Neural progenitor cell (in vitro differentiated cells): ENCODE measurements around the gene GBP4. TPM values are rescaled to one million over a fixed set of nuclear protein-coding genes. Genes with fewer than 3 reads are reported as not detected.

Source experiments
- DNase-seq: peaks from one replicate; pipeline ENCODE4 v3.0.0-alpha.2; 2016; ENCODE audit warnings: low spot score
- H2AFZ ChIP-seq: fragments of 200-600 bp; sonication (generic); replicated peaks from 2 replicates; pipeline ENCODE4 v1.6.1; 2016; ENCODE audit warnings: antibody characterized with exemption
- H3F3A ChIP-seq: fragments of 200-600 bp; sonication (generic); 2 replicates; pipeline ENCODE4 v1.6.1; 2016; ENCODE audit warnings: antibody characterized with exemption, low read depth
- H3K27ac ChIP-seq: fragments of 200-600 bp; sonication (generic); 2 replicates; pipeline ENCODE4 v1.5.1; 2016; ENCODE audit warnings: mild to moderate bottlenecking
- H3K27me3 ChIP-seq: fragments of 200-600 bp; sonication (generic); 2 replicates; pipeline ENCODE4 v1.6.1; 2016; ENCODE audit warnings: mild to moderate bottlenecking, moderate library complexity
- H3K36me3 ChIP-seq: fragments of 200-600 bp; sonication (generic); 2 replicates; pipeline ENCODE4 v1.5.1; 2016
- H3K4me1 ChIP-seq: fragments of 200-600 bp; sonication (generic); 2 replicates; pipeline ENCODE4 v1.6.1; 2016; ENCODE audit warnings: mixed run types
- H3K4me2 ChIP-seq: fragments of 200-600 bp; sonication (generic); 2 replicates; pipeline ENCODE4 v1.6.1; 2016
- H3K4me3 ChIP-seq: fragments of 200-600 bp; sonication (generic); 2 replicates; pipeline ENCODE4 v1.5.1; 2016
- H3K79me2 ChIP-seq: fragments of 200-600 bp; sonication (generic); 2 replicates; pipeline ENCODE4 v1.6.1; 2016; ENCODE audit warnings: low read depth
- H3K9ac ChIP-seq: fragments of 200-600 bp; sonication (generic); 2 replicates; pipeline ENCODE4 v1.6.1; 2016
- H3K9me3 ChIP-seq: fragments of 200-600 bp; sonication (generic); 2 replicates; pipeline ENCODE4 v1.5.1; 2016; ENCODE audit warnings: low read depth
- H4K20me1 ChIP-seq: fragments of 200-600 bp; sonication (generic); 2 replicates; pipeline ENCODE4 v1.6.1; 2016; ENCODE audit warnings: low read depth
- H3K27ac Mint-ChIP-seq: 3 replicates; pipeline ENCODE4 v1.8.0; 2021; ENCODE audit warnings: mixed read lengths
- H3K27me3 Mint-ChIP-seq: 2 replicates; pipeline ENCODE4 v1.8.0; 2022; ENCODE audit warnings: low read depth, mild to moderate bottlenecking, inconsistent platforms, moderate library complexity, mixed read lengths; ENCODE audit not compliant: insufficient read depth
- H3K36me3 Mint-ChIP-seq: 3 replicates; pipeline ENCODE4 v1.8.0; 2021; ENCODE audit warnings: mixed read lengths
- H3K4me1 Mint-ChIP-seq: 3 replicates; pipeline ENCODE4 v1.8.0; 2021; ENCODE audit warnings: mixed read lengths
- H3K4me3 Mint-ChIP-seq: 3 replicates; pipeline ENCODE4 v1.8.0; 2021; ENCODE audit warnings: mild to moderate bottlenecking, moderate library complexity, mixed read lengths
- H3K9me3 Mint-ChIP-seq: 3 replicates; pipeline ENCODE4 v1.8.0; 2020; ENCODE audit warnings: mixed read lengths
- EZH2 ChIP-seq: fragments of 200-600 bp; sonication (generic); IDR thresholded peaks from 2 replicates; pipeline ENCODE4 v1.6.1; 2017; ENCODE audit warnings: antibody characterized with exemption, mild to moderate bottlenecking, moderate library complexity
- EZH2phosphoT487 ChIP-seq: fragments of 200-600 bp; sonication (generic); IDR thresholded peaks from 2 replicates; pipeline ENCODE4 v1.6.1; 2017; ENCODE audit warnings: antibody characterized with exemption
- total RNA-seq: library from RNA; depleted of rRNA; stranded (reverse); fragments of >200 nt; gene quantifications from 2 replicates; pipeline ENCODE4 v1.2.3, GENCODE V29; 2015; ENCODE audit warnings: low replicate concordance
- TF ChIP-seq, protein P1 (sequence below): fragments of 200-600 bp; sonication (generic); IDR thresholded peaks from 2 replicates; pipeline ENCODE4 v1.5.1; 2017; ENCODE audit warnings: antibody characterized with exemption, mild to moderate bottlenecking

GBP4 gene
- total RNA-seq, 1 donor from 2014 or later: not detected

GRCh38 chr1:89191314-89191713 lies 7.4 kb downstream of the GBP4 start:
- no peaks in the 10 kb centered on the region for H3K79me2 ChIP-seq
- no peak for DNase-seq
- H3F3A ChIP-seq: no peaks in the 10 kb centered on the region
- no peaks in the 10 kb centered on the region for H3K9me3 Mint-ChIP-seq
- no peak overlapping the region for H3K27ac ChIP-seq
- H3K9me3 ChIP-seq: no peaks in the 10 kb centered on the region
- TF ChIP-seq EZH2: no peak
- TF ChIP-seq, protein P1, sequence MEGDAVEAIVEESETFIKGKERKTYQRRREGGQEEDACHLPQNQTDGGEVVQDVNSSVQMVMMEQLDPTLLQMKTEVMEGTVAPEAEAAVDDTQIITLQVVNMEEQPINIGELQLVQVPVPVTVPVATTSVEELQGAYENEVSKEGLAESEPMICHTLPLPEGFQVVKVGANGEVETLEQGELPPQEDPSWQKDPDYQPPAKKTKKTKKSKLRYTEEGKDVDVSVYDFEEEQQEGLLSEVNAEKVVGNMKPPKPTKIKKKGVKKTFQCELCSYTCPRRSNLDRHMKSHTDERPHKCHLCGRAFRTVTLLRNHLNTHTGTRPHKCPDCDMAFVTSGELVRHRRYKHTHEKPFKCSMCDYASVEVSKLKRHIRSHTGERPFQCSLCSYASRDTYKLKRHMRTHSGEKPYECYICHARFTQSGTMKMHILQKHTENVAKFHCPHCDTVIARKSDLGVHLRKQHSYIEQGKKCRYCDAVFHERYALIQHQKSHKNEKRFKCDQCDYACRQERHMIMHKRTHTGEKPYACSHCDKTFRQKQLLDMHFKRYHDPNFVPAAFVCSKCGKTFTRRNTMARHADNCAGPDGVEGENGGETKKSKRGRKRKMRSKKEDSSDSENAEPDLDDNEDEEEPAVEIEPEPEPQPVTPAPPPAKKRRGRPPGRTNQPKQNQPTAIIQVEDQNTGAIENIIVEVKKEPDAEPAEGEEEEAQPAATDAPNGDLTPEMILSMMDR: no peak
- no peak for TF ChIP-seq EZH2phosphoT487
- peaks cover 6% of the 10 kb centered on the region for H3K4me1 Mint-ChIP-seq
- H4K20me1 ChIP-seq: no peaks in the 10 kb centered on the region
- no peak overlapping the region for H3K27ac Mint-ChIP-seq
- peaks cover 3% of the 10 kb centered on the region for H3K27me3 Mint-ChIP-seq
- no peaks in the 10 kb centered on the region for H3K4me1 ChIP-seq
- H3K36me3 ChIP-seq: no peaks in the 10 kb centered on the region
- no peaks in the 10 kb centered on the region for H3K36me3 Mint-ChIP-seq
- no peak overlapping the region for H3K9ac ChIP-seq
- no peaks in the 10 kb centered on the region for H3K27me3 ChIP-seq
- no peak overlapping the region for H3K4me2 ChIP-seq
- H2AFZ ChIP-seq: peak overlapping the region; percentile 47
- H3K4me3 ChIP-seq: no peak overlapping the region
- no peak overlapping the region for H3K4me3 Mint-ChIP-seq

DNA sequence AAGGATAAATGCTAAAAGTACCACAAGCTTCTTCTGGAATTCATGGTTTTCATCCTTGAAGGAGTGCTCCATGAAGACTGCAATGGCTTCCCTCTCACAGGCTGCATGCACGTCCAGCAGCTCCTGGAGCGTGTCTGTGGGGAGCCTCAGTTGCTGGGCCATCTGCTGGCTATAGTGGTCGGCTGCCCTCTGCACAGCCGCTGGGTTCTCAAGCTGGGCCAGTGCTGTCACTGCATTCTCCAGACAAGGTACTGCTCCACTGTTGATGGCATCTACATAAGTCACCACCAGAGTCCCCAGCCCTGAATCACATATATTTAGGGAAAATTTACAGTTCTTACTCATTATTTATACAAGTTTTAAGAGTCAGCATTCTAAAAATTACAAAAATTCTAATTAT lies 8.7 kb downstream of the GBP4 start:
- no peak overlapping the region for H3K27ac Mint-ChIP-seq
- H3K4me1 ChIP-seq: no peaks in the 10 kb centered on the region
- no peaks in the 10 kb centered on the region for H3K36me3 ChIP-seq
- TF ChIP-seq EZH2phosphoT487 (no peak), EZH2 (no peak)
- TF ChIP-seq, protein P1: no peak
- H3K4me1 Mint-ChIP-seq: peaks cover 6% of the 10 kb centered on the region
- no peak overlapping the region for H3K4me3 Mint-ChIP-seq
- no peaks in the 10 kb centered on the region for H4K20me1 ChIP-seq
- no peak for DNase-seq
- H3F3A ChIP-seq: no peaks in the 10 kb centered on the region
- no peaks in the 10 kb centered on the region for H3K9me3 Mint-ChIP-seq
- H3K9ac ChIP-seq: no peak overlapping the region
- no peaks in the 10 kb centered on the region for H3K79me2 ChIP-seq
- peaks cover 3% of the 10 kb centered on the region for H3K27me3 Mint-ChIP-seq
- no peak overlapping the region for H3K4me3 ChIP-seq
- no peaks in the 10 kb centered on the region for H3K9me3 ChIP-seq
- no peaks in the 10 kb centered on the region for H3K36me3 Mint-ChIP-seq
- H3K27me3 ChIP-seq: no peaks in the 10 kb centered on the region
- no peak overlapping the region for H3K27ac ChIP-seq
- no peak overlapping the region for H2AFZ ChIP-seq
- H3K4me2 ChIP-seq: no peak overlapping the region

DNA sequence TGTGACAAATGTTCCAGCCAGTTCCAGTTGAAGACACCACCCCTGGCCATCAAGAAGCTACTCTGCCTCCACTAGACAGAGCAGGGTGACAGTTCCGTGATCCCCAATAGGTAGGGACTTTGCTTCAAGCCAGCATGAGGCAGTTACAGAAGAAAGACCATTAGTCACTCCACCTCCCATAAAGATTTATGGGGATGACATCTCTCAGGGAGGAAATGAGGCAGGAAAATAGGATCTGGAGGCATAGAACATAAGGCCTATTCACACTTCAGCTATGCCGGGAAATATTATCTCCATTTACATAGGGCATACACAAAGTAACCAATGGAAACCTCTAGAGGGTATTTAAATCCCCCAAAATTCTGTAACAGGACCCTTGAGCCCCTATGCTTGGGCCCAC lies 19.4 kb downstream of the GBP4 start:
- Histone ChIP-seq H2AFZ (no peak overlapping the region), H3F3A (no peaks in the 10 kb centered on the region)
- TF ChIP-seq EZH2: no peak
- TF ChIP-seq, protein P1: no peak
- no peak for TF ChIP-seq EZH2phosphoT487

More for the DNA sequence above, 19.4 kb downstream of the GBP4 start:
- no peaks in the 10 kb centered on the region for H3K27me3 ChIP-seq
- Mint-ChIP-seq H3K27ac (no peak overlapping the region), H3K27me3 (no peaks in the 10 kb centered on the region), H3K4me1 (no peaks in the 10 kb centered on the region), H3K4me3 (no peak overlapping the region), H3K9me3 (peaks cover 8% of the 10 kb centered on the region), H3K36me3 (no peaks in the 10 kb centered on the region)
- DNase-seq: no peak
- no peak overlapping the region for H3K27ac ChIP-seq
- H4K20me1 ChIP-seq: no peaks in the 10 kb centered on the region
- no peaks in the 10 kb centered on the region for H3K79me2 ChIP-seq
- H3K36me3 ChIP-seq: no peaks in the 10 kb centered on the region
- H3K9me3 ChIP-seq: peaks cover 4% of the 10 kb centered on the region
- H3K4me3 ChIP-seq: no peak overlapping the region
- no peaks in the 10 kb centered on the region for H3K4me1 ChIP-seq
- no peak overlapping the region for H3K9ac ChIP-seq
- H3K4me2 ChIP-seq: no peak overlapping the region
